LHCN-M2 (cell line): Measurements from ENCODE around the gene RALGAPA2. TPM values are rescaled to one million over a fixed set of nuclear protein-coding genes. Genes with fewer than 3 reads are reported as not detected.

Experiments used
- DNase-seq: peaks from one replicate; pipeline ENCODE4 v3.0.0-alpha.2; 2012; ENCODE audit warnings: low read depth
- total RNA-seq: library from RNA; depleted of rRNA; stranded (reverse); fragments of >200 nt; gene quantifications from 2 replicates; pipeline ENCODE4 v1.2.3, GENCODE V29; 2014

RALGAPA2 gene
- total RNA-seq, 1 experiment from 2014 or later = 8.7 TPM

- DNase-seq = peak; percentile 21
These were observed 306.1 kb downstream of the RALGAPA2 start for GRCh38 chr20:20406306-20406705.

DNA sequence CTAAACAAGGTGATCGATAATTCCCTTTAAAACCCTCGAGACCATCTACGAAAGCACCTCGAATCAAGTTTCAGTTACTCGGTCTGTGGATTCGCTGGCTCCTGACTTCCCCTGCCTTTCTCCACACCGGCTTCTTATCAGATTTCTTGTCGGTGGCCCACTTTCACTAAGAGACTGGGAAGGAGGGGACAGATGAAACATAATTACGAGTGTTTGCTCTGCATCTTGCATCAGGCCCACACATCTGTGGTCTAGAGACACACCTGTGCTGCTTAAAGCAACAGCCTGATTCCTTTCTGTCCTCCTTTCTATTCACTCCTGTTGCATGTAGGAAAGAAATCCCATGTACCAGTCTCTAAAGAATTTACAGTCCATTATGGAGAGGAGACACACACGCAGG, 306.8 kb downstream of the RALGAPA2 start:
- no peak for DNase-seq

- DNase-seq = no peak
These were observed 307.8 kb downstream of the RALGAPA2 start for GRCh38 chr20:20404633-20405032.

DNA sequence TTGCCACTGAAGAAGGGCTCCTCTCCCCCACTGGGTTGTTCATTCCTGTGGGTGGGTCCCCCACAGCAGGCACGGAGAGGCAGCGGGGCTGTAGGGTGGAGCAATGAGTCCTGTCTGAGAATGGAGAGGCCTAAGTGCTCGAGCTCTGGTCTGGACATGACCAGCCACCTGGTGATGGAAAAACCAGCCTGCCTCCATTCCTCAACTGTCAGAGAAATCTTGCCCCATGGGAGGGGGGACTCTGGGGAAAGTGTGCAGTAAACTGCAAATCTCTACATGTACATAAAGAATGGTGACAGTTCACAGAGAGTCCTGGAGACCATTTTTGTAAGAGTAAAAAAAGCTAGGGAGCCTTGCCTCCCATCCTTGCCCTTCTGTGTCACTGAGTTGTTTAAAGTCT, 310.5 kb downstream of the RALGAPA2 start:
- no peak for DNase-seq

DNA sequence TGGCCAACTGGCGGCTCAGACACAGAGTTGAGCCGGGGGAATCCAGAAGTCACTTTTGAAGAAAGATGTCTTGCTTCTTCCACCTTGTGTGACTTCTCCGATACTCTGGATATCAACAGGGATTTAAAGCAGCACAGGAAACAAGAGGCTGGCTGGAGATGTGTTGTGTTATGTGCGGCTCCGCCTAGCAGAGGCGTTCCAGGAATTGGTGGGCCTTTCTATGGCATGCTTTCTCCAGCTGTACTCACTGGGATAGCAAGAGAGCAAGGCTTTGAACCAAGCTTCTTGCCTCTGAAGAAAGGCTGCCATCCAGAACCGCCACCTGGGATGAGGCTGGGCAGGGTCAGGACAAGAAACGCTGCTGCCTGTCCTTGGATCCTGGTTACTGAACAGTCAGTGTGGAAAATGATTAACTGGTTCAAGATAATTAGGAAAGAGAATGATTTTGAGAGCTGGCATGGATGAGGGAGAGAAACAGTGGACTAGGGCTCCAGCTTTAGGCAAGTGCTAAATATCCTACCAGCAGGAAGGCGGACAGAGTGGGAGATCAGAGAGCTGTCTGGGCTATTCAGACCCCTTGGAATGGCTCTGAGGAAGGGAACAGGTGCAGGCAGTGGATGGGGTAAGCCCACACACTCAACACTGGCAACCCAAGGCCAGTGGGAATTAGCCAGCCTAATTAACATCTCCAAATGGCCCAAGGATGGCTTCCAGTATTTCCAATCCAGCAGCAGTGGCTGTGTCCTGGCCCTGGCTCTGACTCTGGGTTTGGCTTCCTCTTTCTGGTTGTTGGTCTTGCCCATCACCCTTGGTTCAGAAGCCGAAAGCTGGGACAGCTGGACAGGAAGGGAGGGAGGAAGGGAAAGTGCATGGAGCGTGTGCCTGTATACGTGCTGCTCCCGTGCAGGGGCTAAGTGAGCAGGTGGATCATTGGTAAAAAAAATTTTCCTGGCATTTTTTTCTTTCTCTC, 312.6 kb downstream of the RALGAPA2 start:
- DNase-seq = no peak

DNA sequence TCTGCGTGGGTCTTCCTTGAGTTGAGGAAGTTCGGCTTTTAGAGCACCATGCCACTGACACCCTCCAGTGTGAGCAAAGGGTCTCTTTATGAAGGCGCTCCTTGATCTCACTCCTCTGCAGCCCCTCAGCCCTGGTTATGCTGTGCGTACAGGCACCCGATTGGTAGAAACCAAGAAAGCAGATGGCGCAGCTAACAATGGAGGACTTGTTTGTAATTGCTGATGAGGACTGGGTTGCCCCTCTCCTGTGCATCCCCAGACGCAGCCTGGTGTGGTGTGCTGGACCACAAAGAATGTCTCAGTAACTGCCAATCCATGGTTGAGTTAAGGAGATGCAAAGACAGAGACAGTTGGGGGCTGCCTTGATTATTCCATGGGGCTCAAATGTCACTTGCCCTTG, 314.3 kb downstream of the RALGAPA2 start:
- DNase-seq = no peak

GRCh38 chr20:20396794-20397193, 315.6 kb downstream of the RALGAPA2 start:
- DNase-seq = no peak

DNA sequence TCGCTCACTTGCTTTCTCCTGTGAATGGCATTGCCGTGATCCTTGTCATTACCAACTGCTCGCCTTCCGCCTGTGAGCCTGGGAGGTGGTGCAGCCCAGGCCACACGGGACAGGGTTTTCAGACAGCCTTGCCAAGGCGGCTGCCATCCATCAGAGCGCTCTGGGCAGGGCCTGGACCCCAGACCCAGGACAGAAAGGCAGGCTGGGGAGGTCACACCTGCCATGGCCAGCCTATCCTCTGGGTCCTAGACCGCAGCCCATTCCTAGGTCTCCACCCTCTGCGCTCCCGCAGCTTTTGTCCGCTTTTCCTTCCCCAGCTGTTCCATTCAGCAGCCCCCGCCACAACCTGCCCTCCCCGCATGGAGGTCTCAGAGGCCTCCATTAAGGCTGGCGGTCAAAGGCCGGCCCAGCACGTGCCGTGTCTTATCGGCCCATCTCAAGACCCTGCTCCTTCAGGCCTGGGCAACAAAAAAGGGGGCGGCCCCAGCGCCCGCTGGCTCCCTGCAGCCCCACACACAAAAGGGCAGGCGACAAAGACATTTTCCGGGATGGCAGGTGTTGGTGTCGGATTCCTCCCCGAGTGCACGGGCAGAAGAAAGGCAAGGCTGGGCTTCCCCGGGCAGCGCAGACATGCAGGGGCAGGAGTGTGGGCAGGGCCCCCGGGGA, 316.4 kb downstream of the RALGAPA2 start:
- no peak for DNase-seq

DNA sequence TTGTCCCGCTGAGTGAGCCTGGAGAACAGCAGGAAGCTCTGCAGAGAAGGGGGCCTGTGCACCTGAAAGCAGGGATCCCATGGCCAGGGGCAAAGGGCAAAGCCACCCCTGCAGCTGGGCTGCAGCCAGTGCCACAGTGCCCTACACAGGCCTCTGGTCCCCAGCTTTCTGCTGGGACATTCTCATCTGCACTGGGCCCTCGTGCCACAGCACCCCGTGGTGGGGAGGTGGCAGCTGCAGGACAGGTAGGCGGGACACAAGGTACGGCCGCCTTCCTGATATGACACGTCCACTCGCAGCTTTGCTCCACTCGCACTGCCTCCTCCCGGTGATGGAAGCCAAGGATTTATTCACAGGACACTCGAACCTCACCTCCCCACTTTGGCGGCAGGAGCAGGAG, 317.4 kb downstream of the RALGAPA2 start:
- DNase-seq = no peak

DNA sequence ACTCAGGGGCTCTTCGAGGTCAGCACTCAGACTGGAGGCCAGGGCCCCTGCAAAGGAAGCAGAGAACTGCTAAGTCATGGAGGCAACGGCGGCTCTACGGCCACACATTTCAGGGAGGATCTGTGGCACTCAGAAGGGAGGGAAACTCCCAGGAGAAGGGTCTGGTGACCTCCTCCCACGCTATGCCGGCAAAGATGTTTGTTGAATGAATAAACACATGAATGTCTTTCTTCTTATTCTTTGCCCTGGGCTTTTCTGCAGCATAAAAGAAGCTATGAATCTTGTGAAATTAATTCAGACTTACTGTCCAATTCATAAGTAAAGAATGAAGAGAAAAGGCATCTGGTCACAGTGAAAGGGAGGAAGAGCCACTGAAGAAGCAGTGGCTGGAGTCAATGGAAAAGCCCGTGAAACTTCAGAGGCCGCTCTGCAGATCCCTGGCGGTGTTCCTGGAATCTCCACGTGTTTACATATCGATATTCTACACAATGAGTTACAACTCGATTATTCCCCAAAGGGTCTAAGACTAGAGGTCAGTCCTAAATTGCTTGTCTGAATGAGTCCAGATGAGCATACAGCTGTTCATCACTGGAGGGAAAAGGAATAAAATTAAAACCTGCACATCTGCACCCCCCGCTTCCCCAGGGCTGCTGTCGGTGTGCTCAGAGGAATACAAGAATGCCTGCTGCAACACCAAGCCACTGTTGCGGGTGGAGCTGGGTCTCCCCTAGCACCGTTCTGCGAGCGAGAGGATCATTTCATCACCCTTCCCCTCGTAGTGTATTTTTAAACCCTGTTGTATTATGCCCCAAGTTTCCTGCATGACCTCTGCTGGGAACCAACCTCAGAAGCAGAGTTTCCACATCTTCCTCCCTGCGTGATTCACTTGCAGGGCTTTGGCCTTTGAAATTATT, 319.0 kb downstream of the RALGAPA2 start:
- DNase-seq = no peak

DNA sequence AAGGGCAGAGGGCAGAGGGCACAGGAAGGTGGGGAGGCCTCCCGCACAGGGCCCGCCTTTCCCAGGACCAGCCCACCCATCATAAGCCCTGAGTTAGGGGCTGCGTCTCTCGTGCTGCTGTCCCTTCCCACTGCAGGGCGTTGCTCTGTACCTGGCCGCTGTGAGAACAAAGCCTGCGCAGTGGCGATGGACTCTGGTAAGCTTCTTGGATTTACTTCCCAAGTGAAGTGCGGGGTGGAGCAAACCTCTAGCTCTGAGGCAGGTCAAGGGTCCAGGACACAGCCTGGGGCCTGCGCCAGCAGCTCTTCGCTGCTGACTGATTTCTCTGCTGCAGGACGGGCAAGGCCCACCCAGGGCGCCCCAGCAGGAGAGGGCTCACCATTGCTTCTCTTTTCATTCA, 320.7 kb downstream of the RALGAPA2 start:
- DNase-seq = no peak

GRCh38 chr20:20391115-20391514, 321.3 kb downstream of the RALGAPA2 start:
- no peak for DNase-seq

- DNase-seq = no peak
These were observed 322.1 kb downstream of the RALGAPA2 start for GRCh38 chr20:20390393-20390792.

DNA sequence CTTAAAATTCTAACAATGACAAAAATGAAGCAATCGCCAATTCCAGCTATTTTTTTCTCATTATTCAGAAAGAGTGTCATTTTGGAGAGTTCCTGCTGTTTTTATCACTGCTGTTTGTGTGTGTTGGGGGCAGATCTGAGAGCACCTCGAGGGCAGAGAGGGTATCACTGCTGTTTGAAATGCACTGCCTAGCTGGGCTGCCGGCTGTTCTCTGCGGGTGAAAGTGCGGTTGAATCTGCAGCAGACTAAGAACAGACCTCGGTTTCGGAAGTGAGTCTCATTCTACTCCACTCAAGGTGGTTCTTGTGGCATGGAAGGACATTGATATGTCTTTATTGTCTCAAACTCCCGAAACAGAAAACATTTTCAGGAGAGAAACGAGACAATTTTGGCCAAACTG, 326.3 kb downstream of the RALGAPA2 start:
- no peak for DNase-seq

DNA sequence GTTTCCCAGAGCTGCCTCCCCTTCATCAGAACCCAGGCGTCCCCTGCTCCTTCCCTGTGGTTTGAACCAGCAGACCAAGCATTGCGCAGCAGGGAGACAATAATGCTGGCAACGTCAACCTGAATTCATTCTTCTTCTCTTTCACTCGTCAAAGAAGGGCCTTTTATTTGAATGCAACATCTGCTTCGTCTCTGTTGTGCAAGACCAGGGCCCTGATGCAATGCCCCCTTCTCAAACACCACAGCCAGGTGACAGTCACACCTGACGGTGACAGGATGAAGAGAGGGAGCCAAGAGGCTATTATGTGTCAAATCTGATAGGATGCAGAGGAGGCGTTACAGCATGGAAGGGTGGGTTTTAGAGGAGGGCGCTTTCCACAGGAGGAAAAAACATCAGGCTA, 336.6 kb downstream of the RALGAPA2 start:
- no peak for DNase-seq

- peak; percentile 94 for DNase-seq
These were observed 339.3 kb downstream of the RALGAPA2 start for GRCh38 chr20:20373091-20373571.

DNA sequence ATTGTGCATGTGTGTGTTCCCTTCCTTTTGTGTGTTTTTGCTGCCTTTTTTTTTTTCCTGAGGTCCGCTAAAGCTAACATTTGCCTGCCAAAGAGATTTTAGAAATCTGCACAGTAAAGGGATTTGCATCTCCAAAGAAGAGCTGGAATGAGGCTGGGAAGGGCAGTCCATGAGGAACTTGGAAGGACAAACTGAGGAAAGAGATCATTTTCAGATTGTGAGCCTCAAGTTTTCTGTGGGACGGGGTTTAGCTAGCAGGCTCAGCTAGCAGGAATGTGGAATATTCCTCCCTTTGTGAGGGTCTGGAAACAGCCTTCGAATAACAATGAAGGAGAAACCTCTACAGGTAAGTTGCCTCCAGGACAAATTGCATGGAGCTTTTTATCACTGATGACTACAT, 340.8 kb downstream of the RALGAPA2 start:
- DNase-seq = no peak

DNA sequence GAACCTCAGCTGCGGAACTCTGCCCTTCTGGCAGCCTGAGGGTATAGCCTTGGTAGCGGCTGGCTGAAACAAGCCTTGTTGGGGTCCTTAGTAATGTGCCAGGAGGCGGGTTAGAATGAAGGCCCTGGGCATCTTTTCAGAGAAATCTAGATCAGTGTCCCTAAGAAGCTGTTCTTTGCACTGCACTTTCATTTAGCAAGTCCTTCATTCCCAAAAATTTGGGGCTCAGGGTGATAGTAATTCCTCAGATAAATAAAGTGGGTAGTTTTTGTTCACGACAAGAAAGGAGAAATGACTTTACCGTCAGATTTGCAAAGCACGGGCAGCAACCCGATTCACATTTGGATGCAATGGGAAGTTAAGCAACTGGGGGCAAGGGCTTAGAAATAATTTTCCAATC, 341.4 kb downstream of the RALGAPA2 start:
- DNase-seq = no peak

- no peak for DNase-seq
These were observed 342.3 kb downstream of the RALGAPA2 start for GRCh38 chr20:20370094-20370575.

DNA sequence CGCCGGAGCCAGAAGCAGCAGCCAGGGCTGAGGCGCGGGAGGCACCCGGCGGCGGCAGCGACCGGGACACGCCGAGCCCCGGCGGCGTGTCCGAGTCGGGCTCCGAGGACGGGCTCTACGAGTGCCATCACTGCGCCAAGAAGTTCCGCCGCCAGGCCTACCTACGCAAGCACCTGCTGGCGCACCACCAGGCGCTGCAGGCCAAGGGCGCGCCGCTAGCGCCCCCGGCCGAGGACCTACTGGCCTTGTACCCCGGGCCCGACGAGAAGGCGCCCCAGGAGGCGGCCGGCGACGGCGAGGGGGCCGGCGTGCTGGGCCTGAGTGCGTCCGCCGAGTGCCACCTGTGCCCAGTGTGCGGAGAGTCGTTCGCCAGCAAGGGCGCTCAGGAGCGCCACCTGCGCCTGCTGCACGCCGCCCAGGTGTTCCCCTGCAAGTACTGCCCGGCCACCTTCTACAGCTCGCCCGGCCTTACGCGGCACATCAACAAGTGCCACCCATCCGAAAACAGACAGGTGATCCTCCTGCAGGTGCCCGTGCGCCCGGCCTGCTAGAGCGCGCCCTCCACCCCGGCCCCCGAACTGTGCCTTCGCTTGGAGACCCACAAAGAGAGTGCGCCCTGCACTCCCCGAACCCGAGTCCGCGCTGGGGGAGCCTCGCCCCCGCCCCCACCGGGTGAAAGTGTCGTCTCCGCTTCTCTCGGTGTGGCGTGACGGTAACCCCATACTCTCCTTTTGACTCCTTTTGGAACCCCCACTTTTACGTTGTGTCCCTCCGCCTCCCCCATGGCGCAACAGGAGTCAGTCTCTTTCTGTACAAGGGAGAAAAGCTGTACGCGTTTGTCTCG, 343.0 kb downstream of the RALGAPA2 start:
- DNase-seq = no peak
